GM12878 (cell line): ENCODE data around the gene OTOG. TPM values are rescaled to one million over a fixed set of nuclear protein-coding genes. Genes with fewer than 3 reads are reported as not detected.

Source experiments
- ATAC-seq: fragments of 200-7000 bp; cut with Tn5 transposase; 3 replicates; pipeline ENCODE4 v1.9.1; 2020; ENCODE audit warnings: mild to moderate bottlenecking, moderate library complexity
- BruUV-seq: library from RNA; stranded (reverse); fragments of 400-500 nt; replicated peaks from 2 replicates; lab custom pipeline; 2021; lab: Mats Ljungman, UMichigan
- CTCF ChIA-PET: fragments of 300-600 bp; sonication (Branson Sonifier 250); formaldehyde crosslinking; extraction: SDS; loops from one replicate; lab custom pipeline; 2021; ENCODE audit warnings: inconsistent platforms; lab: Yijun Ruan, JAX
- POLR2A ChIA-PET: fragments of 350-600 bp; formaldehyde crosslinking; extraction: SDS; loops from one replicate; lab custom pipeline; 2021; ENCODE audit warnings: inconsistent platforms; lab: Charles Lee
- RAD21 ChIA-PET: fragments of 300-600 bp; sonication (Branson Sonifier 250); formaldehyde crosslinking; loops from one replicate; lab custom pipeline; 2023; ENCODE audit warnings: antibody characterized with exemption; ENCODE audit not compliant: unreplicated experiment; lab: Charles Lee
- SMC1A ChIA-PET: fragments of 300-600 bp; sonication (Branson Sonifier 250); formaldehyde crosslinking; loops from one replicate; lab custom pipeline; 2023; ENCODE audit not compliant: unreplicated experiment, uncharacterized antibody; lab: Charles Lee
- DNase-seq: peaks from one replicate; pipeline ENCODE4 v3.0.0-alpha.2; 2011; ENCODE audit warnings: low read depth, low spot score
- FAIRE-seq: peaks from 3 replicates; lab custom pipeline; 2011; peaks lifted over from hg19 to GRCh38; lab: Jason Lieb, UNC
- H2AFZ ChIP-seq: 2 replicates; pipeline ENCODE4 v1.6.0; 2011; ENCODE audit warnings: low read depth, low read length, control low read depth; ENCODE audit not compliant: control insufficient read depth
- H3K27ac ChIP-seq: 2 replicates; pipeline ENCODE4 v1.5.1; 2011; ENCODE audit warnings: control low read depth; ENCODE audit not compliant: control insufficient read depth, insufficient read depth
- H3K27me3 ChIP-seq, 2 experiments: replicated peaks in 1 of 2; 2 replicates each; pipeline versions ENCODE4 v1.6.0 to v1.6.1; 2011; ENCODE audit warnings: low read length in 1 of 2; ENCODE audit not compliant: control insufficient read depth in 2 of 2, insufficient read depth in 2 of 2
- H3K36me3 ChIP-seq, 2 experiments: 2 replicates each; pipeline ENCODE4 v1.5.1; 2011; ENCODE audit warnings: low read length in 1 of 2; ENCODE audit not compliant: control insufficient read depth in 2 of 2, insufficient read depth in 2 of 2
- H3K4me1 ChIP-seq: 2 replicates; pipeline ENCODE4 v1.6.1; 2011; ENCODE audit warnings: mild to moderate bottlenecking, low read length, moderate library complexity, mixed read lengths; ENCODE audit not compliant: control insufficient read depth, insufficient read depth
- H3K4me2 ChIP-seq: 2 replicates; pipeline ENCODE4 v1.6.0; 2011; ENCODE audit warnings: control low read depth; ENCODE audit not compliant: control insufficient read depth, insufficient read depth
- H3K4me3 ChIP-seq: fragments of 200-600 bp; sonication (generic); 2 replicates; pipeline ENCODE4 v1.5.1; 2016
- H3K79me2 ChIP-seq: 2 replicates; pipeline ENCODE4 v1.6.0; 2011; ENCODE audit warnings: low read length; ENCODE audit not compliant: control insufficient read depth, insufficient read depth
- H3K9ac ChIP-seq: 2 replicates; pipeline ENCODE4 v1.8.0; 2011; ENCODE audit warnings: low read length, control low read depth, mixed read lengths; ENCODE audit not compliant: control insufficient read depth, insufficient read depth
- H3K9me3 ChIP-seq: replicated peaks from 3 replicates; pipeline ENCODE4 v1.5.1; 2011; ENCODE audit warnings: mild to moderate bottlenecking, low read length; ENCODE audit not compliant: control insufficient read depth, insufficient read depth
- H4K20me1 ChIP-seq: 2 replicates; pipeline ENCODE4 v1.6.0; 2011; ENCODE audit not compliant: control insufficient read depth, insufficient read depth
- CUX1 ChIP-seq: IDR thresholded peaks from 2 replicates; pipeline ENCODE4 v1.6.1; 2012; ENCODE audit warnings: improper control_type of control experiment, low read depth, low read length; ENCODE audit not compliant: insufficient replicate concordance
- EGR1 ChIP-seq, 2 experiments: IDR thresholded peaks; 1 replicate in 1 of 2; 2 replicates in 1 of 2; pipeline ENCODE4 v1.6.1; 2011 to 2012; ENCODE audit warnings: low read depth in 2 of 2, low read length in 2 of 2, borderline replicate concordance in 1 of 2, mild to moderate bottlenecking in 1 of 2, moderate library complexity in 1 of 2
- GABPA ChIP-seq: IDR thresholded peaks from 2 replicates; pipeline ENCODE4 v1.6.1; 2014; ENCODE audit warnings: antibody characterized with exemption, low read depth, mild to moderate bottlenecking, inconsistent platforms
- KDM1A ChIP-seq: fragments of 200-600 bp; sonication (generic); IDR thresholded peaks from 2 replicates; pipeline ENCODE4 v1.6.1; 2016; ENCODE audit warnings: borderline replicate concordance
- POLR2AphosphoS5 ChIP-seq: IDR thresholded peaks from 2 replicates; pipeline ENCODE4 v1.6.1; 2011; ENCODE audit warnings: mild to moderate bottlenecking, low read length, inconsistent platforms
- STAT1 ChIP-seq: fragments of 450-650 bp; conservative IDR thresholded peaks from 2 replicates; pipeline ENCODE4 v1.6.1; 2014; ENCODE audit warnings: antibody characterized with exemption, mild to moderate bottlenecking
- TCF7 ChIP-seq: IDR thresholded peaks from 2 replicates; pipeline ENCODE4 v1.6.1; 2014; ENCODE audit warnings: antibody characterized with exemption, borderline replicate concordance
- ZNF217 ChIP-seq: fragments of 450-650 bp; IDR thresholded peaks from 2 replicates; pipeline ENCODE4 v1.6.1; 2017; ENCODE audit warnings: antibody characterized with exemption, mild to moderate bottlenecking
- WGBS: methylation state at CpG from one replicate; pipeline ENCODE4 v1.1.6; 2016; ENCODE audit warnings: low lambda C conversion rate; ENCODE audit not compliant: insufficient replicate concordance, insufficient coverage; ENCODE audit errors: missing lambda C conversion rate; 5-methylcytosine and 5-hydroxymethylcytosine counted together
- in situ Hi-C: fragments of 300-500 bp; cut with MboI; formaldehyde crosslinking; loops from 9 replicates; pipeline ENCODE4 v1.14.3; 2018; ENCODE audit warnings: mixed read lengths
- intact Hi-C: fragments of 100-400 bp; cut with micrococcal nuclease; formaldehyde crosslinking; loops from one replicate; pipeline ENCODE4 v1.14.2; 2022; ENCODE audit not compliant: unreplicated experiment
- polyA plus RNA-seq, 11 experiments: library from polyadenylated mRNA; depleted of rRNA in 4 of 11; unstranded in 6 of 11; stranded (reverse) in 5 of 11; fragments of >200 nt; fragmentation: Nextera tagmentation in 4 of 11; fragmentation: Illumina TruSeq in 1 of 11; extraction: Ambion mirVana in 4 of 11; extraction: Trizol in 1 of 11; gene quantifications; 1 replicate in 1 of 11; 2 replicates in 10 of 11; pipeline versions ENCODE4 v1.2.1 to v1.2.3, GENCODE V29; 2011 to 2016; ENCODE audit warnings: inconsistent platforms in 2 of 11, missing spikeins in 2 of 11, low read depth in 1 of 11
- total RNA-seq, 4 experiments: library from RNA; depleted of rRNA in 3 of 4; stranded (reverse); fragments of >200 nt in 3 of 4; fragmentation: Illumina TruSeq in 1 of 4; extraction: Trizol in 1 of 4; gene quantifications; 2 replicates each; pipeline versions ENCODE4 v1.2.1 to v1.2.3, GENCODE V29; 2013 to 2021
- TF ChIP-seq, protein P1 (sequence below): fragments of 450-650 bp; formaldehyde crosslinking; IDR thresholded peaks from 2 replicates; pipeline ENCODE4 v1.4.0; 2022; ENCODE audit warnings: mild to moderate bottlenecking, moderate library complexity
- TF ChIP-seq, protein P2 (sequence below): fragments of 150-350 bp; IDR thresholded peaks from 2 replicates; pipeline ENCODE4 v1.6.1; 2016; ENCODE audit warnings: low read depth, low read length

Gene OTOG
- total and polyA plus RNA-seq, 10 of the 15 experiments (the other 5 are each of a cell fraction or from before 2014, with no cell fraction given) = not detected

DNA sequence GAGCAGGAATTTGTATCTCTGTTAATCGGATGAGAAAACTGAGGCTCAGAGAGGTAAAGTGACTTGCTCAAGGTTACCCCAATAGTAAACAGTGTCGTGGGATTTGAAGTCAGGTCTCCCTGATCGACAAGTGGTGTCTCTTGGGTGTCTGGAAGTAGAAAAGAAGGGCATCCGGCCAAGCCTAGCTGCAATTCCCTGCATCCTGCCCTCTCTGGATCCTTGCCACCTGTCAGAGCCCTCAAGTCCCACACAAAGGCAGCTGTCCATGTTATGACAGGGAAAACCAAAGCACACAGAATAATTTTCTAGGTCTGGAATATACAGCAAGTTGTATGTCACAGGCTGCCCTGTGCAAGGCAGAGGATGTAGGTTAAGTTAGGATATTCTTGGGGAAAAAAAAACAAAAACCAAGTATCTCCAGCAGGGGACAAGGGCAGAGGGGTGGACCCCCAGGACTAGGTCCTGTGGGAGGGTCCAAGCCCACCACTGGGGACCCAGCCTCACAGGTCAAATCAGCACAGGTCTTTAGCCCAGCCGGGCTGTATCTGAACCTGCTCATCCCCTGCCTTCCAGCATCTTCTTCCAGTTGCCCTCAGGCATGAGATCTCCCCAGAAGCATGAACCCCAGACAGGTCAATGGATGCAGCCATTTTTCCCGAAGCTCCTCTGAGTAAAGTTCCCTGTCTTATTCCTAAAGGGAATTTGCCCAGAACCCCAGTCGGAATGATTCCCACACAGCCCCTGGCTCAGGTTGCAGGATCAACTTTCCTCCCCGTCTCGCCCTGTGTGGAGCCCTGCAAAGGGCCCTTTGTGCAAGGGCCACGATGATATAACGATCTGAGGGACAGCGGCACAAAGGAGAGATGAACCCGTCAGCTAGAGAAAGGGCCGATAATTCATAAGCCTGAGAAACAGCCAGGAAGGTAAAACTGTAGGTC lies 17.9 kb upstream of the OTOG start:
- in situ Hi-C loops = no loop called here
- Histone ChIP-seq H3K4me1 (no peaks in the 10 kb centered on the region), H3K79me2 (no peaks in the 10 kb centered on the region), H3K4me3 (no peak overlapping the region), H3K9ac (no peak overlapping the region), H3K36me3 (no peaks in the 10 kb centered on the region), H4K20me1 (peaks cover 4% of the 10 kb centered on the region; the same call in 1 of the 2 replicates), H3K9me3 (no peaks in the 10 kb centered on the region), H2AFZ (no peak overlapping the region), H3K27ac (no peak overlapping the region), H3K27me3 (peaks cover 0 to 3% of the 10 kb centered on the region in 2 experiments; a peak in 2 of 4 replicates), H3K4me2 (no peak overlapping the region)
- no TSS peak for BruUV-seq
- CTCF ChIA-PET = interaction anchor here (1.2 to 3.2 kb wide), 10 partner anchors 14 to 584 kb away, joined by 3 to 61 read pairs (median 5); partner anchors contain the start of gene KCNJ11
- ATAC-seq (no peak), DNase-seq (no peak), FAIRE-seq (no peak)
- POLR2A ChIA-PET = no interaction called here
- RAD21 ChIA-PET = no interaction called here
- SMC1A ChIA-PET = interaction anchor here (1.4 to 2.9 kb wide), 2 partner anchors 145 to 299 kb away, joined by 5 to 22 read pairs; no protein-coding TSS in a partner anchor
- intact Hi-C loops = loop anchor here (1.0 to 2.0 kb wide), 2 partner anchors 144 to 298 kb away; no protein-coding TSS in a partner anchor
- 28% methylated on average over 14 of the region's 14 CpGs for WGBS
- TF ChIP-seq ZNF217 = no peak
- no peak for TF ChIP-seq TCF7
- TF ChIP-seq GABPA = no peak
- TF ChIP-seq, protein P1, sequence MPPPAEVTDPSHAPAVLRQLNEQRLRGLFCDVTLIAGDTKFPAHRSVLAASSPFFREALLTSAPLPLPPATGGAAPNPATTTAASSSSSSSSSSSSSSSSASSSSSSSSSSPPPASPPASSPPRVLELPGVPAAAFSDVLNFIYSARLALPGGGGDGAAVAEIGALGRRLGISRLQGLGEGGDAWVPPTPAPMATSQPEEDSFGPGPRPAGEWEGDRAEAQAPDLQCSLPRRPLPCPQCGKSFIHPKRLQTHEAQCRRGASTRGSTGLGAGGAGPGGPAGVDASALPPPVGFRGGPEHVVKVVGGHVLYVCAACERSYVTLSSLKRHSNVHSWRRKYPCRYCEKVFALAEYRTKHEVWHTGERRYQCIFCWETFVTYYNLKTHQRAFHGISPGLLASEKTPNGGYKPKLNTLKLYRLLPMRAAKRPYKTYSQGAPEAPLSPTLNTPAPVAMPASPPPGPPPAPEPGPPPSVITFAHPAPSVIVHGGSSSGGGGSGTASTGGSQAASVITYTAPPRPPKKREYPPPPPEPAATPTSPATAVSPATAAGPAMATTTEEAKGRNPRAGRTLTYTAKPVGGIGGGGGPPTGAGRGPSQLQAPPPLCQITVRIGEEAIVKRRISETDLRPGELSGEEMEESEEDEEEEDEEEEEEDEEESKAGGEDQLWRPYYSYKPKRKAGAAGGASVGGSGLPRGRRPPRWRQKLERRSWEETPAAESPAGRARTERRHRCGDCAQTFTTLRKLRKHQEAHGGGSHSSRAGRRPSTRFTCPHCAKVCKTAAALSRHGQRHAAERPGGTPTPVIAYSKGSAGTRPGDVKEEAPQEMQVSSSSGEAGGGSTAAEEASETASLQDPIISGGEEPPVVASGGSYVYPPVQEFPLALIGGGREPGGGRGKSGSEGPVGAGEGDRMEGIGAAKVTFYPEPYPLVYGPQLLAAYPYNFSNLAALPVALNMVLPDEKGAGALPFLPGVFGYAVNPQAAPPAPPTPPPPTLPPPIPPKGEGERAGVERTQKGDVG (CRISPR knock-in tag) = no peak
- TF ChIP-seq POLR2AphosphoS5 = no peak
- TF ChIP-seq, protein P2, sequence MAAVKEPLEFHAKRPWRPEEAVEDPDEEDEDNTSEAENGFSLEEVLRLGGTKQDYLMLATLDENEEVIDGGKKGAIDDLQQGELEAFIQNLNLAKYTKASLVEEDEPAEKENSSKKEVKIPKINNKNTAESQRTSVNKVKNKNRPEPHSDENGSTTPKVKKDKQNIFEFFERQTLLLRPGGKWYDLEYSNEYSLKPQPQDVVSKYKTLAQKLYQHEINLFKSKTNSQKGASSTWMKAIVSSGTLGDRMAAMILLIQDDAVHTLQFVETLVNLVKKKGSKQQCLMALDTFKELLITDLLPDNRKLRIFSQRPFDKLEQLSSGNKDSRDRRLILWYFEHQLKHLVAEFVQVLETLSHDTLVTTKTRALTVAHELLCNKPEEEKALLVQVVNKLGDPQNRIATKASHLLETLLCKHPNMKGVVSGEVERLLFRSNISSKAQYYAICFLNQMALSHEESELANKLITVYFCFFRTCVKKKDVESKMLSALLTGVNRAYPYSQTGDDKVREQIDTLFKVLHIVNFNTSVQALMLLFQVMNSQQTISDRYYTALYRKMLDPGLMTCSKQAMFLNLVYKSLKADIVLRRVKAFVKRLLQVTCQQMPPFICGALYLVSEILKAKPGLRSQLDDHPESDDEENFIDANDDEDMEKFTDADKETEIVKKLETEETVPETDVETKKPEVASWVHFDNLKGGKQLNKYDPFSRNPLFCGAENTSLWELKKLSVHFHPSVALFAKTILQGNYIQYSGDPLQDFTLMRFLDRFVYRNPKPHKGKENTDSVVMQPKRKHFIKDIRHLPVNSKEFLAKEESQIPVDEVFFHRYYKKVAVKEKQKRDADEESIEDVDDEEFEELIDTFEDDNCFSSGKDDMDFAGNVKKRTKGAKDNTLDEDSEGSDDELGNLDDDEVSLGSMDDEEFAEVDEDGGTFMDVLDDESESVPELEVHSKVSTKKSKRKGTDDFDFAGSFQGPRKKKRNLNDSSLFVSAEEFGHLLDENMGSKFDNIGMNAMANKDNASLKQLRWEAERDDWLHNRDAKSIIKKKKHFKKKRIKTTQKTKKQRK = no peak
- TF ChIP-seq STAT1 = no peak
- TF ChIP-seq EGR1 (IDR thresholded peaks at IDR 0.05; ENCODE audit: borderline replicate concordance in 1 of 2, low read depth in 2 of 2, low read length in 2 of 2) = no peak
- TF ChIP-seq KDM1A = no peak
- TF ChIP-seq CUX1 = no peak
